Cerebellar nuclear complex (tissue), 1 donor: ENCODE measurements around the gene HOTAIR.

Experiments used
- DNase-seq, 2 experiments: peaks; one replicate each; lab custom pipeline; 2025; lab: John Stamatoyannopoulos, UW

The HOTAIR gene

DNA sequence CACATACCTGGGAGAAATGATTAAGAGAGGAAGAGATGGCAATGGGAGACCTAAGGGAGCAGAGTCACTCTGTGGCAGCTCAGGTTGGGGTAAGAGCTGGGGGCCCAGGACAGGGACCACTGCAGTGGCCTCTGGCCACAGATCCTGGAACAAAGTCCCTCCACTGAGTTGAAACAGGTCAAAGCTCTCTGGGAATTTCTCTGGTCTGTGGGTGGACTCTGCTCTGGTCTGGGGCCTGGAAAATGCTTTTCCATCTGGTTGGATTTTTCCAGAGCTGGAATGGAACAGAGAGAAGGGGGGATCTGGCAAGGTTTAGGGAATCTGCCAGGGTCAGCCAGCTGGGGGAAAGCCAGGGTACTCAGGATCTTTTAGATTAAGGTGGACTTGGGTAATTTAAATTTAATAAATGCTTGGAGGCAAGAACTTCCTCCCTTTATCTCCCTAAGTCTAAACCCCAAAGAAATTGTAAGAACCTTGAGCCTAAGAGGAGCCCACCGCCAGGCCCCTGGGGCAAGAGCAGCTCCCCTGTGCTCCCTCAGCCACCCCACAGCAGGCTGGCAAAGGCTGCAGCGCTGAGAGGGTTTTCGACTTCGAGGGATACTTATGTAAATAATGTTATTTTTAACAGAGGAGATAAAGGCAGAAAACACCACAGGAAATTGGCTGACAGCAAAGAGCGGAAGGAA lies 13.9 kb upstream of the HOTAIR start:
- no peak for DNase-seq

DNA sequence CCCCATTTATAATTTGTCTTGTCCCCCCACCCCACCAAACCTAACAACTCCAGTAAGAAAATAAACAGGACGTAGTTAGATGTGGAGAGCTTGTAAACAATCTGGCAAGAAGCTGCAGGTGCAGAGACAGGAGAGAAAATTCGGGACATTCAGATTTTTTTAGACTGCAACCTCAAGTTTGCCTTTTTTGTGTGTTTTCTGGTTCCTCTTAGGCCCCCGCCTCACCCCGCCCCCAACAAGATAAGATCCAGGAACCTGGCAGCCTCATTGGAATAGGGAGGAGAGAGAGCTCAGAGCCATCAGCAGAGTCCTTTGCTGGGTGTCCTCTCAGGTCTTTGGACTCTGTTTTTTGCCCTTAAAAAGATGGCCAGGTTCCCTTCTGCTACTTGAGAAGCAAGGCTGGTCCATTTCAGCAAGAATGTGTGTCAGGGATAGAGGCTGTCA lies 13.1 kb upstream of the HOTAIR start:
- DNase-seq, result no peak

DNA sequence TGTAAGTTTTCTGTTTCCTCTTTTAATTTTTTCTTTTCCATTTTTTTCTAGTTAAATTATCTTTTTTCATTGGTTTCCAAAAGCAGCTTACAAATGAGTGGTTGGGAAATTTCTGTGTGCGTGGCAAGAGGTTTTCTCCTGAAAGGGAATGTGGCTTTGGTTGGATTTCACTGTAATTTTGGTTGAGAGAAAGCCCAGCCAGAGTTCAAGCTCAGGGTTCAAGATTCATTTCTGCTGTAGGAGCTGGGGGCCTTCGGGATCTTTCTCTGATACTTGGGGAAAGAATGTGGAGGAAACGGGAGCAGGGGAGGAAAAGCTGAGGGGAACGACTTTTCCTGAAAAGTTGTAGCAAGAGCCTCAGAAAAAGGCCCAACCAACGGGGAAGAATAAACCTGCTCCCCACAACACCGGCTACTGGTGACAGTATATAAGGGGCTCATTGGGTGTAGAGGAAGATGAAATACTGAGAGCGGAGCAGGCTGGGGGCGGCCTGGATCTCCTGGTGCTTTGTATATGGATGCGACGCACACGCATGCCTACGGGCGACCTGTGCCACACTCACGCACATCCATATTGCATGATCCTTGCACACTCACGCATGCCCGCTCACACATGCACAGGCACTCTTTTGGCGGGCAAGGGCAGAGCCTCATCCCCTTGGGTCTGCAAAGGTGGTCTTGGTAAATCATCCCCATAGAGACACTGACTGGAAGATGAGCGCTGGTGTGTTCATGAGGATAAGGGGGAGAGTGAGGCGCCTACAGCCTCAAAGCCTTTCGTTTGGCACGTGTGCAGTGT lies 12.1 kb upstream of the HOTAIR start:
- DNase-seq, result no peak

DNA sequence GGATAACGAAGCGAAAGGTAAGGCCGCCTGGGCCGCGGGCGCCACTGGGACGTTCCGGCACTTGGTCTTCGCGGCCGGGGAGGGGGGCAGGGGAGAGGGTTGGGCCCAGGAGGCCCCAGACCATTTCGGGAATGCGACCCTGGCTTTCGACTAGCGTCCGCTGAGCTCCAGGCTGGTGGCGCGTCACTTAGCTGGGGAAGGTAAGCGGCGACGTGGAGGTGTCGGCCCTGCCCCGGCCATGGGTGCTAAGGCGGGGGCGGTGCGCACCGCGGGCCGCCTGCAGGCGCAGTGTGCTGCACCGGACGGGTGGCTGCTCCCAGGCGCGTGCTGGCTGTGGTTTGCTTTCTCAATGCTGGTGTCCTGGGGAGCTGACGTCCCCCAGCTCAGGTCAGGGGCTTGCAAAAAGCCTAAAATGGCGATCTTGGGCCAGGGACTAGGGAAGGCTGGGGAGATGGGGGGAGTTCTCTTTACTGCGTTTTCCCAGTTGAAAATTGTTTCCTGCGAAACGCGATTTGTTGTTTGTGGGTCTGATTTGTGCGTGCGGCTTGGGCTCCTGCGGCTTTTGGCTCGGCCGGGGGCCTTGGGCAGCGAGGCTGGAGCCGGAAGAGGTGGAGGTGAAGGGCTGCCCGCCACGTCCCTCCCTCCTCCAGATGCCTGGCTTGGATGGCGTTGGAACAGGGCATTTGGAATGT lies 11.4 kb upstream of the HOTAIR start:
- no peak for DNase-seq

DNA sequence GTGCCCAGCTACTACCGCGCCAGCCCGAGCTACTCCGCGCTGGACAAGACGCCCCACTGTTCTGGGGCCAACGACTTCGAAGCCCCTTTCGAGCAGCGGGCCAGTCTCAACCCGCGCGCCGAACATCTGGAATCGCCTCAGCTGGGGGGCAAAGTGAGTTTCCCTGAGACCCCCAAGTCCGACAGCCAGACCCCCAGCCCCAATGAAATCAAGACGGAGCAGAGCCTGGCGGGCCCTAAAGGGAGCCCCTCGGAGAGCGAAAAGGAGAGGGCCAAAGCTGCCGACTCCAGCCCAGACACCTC lies 10.9 kb upstream of the HOTAIR start:
- no peak for DNase-seq

DNA sequence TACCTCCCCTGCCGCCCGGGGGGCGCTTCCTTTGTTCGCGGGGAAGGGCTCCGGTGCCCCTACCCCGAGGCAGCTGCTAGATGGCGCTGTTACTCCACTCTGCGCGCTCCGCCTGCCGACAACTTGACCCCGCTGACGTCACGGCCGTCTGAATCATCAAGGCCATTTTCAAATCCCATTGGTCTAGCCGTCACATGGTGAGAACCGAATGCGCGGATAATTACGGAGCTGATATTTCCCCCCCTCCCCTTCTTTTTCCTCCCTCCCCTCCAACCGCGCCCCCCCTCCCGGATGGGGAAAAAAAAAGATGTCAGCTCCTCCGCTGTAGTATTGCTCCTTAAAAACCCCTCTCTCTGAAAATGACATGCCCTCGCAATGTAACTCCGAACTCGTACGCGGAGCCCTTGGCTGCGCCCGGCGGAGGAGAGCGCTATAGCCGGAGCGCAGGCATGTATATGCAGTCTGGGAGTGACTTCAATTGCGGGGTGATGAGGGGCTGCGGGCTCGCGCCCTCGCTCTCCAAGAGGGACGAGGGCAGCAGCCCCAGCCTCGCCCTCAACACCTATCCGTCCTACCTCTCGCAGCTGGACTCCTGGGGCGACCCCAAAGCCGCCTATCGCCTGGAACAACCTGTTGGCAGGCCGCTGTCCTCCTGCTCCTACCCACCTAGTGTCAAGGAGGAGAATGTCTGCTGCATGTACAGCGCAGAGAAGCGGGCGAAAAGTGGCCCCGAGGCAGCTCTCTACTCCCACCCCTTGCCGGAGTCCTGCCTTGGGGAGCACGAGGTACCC lies 10.3 kb upstream of the HOTAIR start, which contains the start of gene HOXC10:
Gene HOXC10, plus strand, starts transcription at position 246 of the 791 bp plus-strand sequence. Its CDS starts 114 bp downstream, at position 360.
- DNase-seq, result no peak

DNA sequence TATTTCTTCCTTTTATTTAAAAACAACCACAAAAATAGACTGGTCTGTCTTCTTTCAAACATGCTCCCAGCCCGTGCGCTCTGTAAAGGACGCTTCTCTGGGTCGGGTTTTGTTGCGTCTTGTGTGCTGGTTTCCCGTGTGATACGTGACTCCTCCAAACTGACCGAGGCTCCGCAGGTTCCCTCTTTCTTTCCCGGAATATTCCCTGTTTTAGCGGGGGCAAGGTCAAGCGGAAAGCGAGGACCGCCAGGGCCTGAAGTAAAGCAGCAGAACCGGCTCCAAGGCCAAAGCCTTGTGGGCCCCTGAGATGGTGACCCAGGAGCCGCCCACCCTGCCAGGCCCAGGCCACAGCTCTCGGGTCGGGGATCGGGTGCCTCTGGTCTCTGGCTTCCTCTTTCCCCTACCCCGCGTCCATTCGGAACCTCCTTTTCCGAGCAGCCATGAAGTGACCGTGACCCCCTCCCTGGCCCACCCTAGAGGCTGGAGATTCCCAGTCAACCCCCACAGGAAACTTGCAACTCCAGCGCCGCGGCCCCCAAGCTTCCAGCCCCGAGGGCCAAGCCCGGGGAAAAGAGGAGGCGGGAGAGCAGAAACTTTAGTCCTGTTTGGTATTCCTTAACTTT lies 9.3 kb upstream of the HOTAIR start:
- DNase-seq, result no peak

DNA sequence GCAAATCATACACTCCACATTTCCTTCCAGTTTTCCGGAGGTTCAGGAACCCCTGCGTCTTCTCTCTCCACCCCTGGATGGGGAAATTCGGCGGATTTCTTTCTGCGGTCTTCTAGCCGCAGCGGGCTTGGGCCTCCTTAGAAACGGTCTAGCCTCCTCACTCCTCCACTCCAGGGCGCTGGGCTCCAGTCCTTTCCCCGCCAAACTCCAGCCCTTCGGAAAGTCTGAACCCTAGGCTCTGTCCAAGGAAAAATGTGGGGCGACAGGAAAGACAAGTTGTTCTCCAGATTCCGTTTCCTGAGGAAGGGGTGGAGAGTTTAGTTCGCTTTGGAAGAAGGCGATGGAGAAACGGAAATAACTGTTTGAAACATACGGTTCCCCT lies 8.8 kb upstream of the HOTAIR start:
- no peak for DNase-seq

DNA sequence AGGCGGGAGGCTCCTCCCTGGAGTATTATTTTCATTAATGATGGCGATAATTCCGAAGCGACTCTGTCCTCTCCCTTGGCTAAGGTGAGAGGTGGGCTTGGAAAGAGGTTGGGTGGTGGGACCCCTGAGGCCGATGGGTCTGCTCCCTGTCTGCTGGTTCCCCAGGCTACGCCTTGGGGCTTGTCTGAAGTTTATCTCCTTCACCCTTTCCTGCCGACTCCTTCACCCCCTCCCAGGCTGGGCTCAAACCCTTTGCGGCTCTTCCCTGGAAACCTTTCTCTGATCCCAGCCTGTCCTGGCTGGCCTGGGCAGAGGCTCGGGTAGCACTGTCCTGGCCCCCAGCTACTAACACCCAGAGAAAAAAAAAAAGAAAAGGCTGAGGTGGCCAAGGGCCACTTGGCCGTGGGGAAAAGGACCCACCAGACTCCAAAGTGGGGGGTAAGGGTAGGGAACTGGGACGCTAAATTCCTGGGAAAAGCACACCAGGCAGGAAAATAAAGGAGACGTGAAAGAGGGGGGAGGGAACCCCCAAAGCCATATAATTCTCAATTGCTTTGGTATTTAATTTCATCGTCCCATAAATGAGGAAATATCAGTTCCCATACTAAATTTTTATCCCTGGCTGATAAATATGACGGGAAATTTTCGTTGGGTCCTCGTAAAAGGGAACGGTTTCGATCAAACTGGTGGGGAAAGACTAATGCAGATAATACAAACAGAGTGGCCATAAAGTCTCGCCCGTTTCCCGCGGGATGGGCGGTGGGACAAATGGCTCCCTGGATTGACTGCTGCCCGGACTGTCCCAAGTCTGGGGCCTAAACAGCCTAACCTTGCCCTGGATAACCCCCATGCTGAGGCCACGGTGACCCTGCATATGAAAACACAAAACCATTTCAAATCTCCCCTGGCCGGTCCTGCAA lies 8.2 kb upstream of the HOTAIR start:
- DNase-seq, result no peak

DNA sequence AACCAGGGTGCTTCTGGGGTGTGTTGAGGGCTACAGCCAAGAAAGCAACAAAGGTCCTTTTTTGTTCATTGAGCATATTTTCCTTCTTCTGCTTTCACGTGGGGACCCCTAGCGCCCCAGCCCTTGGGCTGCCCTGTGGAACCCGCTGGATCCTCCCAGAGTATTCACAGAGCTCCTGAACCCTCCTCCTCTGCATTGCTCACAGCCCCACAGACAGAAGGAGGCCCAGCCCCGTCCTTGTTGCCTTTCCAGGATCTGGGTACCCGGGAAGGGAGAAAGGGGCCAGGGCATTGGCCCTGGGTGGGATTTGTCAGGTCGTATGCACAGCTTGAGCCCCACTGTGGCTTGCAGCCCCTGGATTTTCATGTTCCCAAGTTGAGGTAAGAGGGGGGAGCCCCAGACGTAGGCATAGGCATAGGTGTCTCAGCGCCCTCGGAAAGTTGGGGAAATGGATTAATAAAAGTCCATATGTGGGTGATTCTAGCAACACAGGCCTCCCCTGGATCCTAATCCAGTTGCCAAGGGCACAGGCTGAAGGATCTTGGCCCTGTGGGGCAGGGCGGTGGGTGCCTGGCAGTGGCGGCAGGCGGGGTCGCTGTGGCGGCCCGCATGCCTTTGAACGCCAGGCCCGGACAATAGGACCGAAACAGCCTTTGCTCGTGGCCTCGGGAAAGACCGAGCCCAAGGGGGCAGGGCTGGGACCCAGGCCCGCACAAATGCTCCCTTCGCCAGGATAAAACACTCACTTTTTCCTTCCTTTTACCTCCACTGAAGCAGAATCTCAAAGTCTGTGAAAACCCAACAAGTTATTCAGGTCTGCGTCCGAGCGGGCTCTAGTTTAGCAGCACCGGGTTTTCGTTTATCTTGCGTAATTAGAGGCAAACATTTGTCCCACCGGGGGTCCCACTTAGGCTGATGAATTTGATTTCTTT lies 7.1 kb upstream of the HOTAIR start:
- no peak for DNase-seq

DNA sequence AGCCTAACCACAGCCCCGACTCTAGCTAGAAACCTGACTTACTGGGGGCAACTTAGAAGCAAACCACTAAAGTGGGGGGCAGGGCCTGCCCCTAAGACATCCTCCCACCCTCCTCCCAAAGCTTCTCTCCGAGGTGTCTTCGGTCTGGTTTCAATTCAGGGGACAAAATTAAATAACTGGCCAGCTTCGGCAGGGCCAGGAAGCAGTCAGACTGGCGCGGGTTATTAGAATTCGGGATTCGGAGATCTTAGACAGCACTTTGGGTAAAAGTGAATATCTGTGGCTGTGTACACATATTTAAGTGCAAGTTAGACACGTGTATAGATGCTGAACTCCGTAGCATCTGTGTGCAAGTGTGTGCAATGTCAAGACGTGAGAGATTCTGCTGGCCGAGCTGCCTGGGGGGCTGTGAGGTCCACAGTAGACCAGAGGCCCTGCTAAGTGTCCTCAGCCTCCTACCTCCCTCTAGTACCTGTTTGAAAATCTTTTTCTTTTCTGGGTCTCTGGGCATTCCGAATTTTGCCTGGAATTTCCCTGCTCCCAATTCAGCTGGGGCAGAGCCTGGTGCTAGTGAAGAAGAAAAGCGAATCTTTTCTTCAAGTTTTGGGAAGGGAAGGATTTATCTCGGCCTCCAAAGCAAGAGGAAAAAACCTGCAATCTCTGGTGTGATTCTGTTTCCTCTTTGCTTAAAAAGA lies 6.2 kb upstream of the HOTAIR start:
- DNase-seq, result no peak

DNA sequence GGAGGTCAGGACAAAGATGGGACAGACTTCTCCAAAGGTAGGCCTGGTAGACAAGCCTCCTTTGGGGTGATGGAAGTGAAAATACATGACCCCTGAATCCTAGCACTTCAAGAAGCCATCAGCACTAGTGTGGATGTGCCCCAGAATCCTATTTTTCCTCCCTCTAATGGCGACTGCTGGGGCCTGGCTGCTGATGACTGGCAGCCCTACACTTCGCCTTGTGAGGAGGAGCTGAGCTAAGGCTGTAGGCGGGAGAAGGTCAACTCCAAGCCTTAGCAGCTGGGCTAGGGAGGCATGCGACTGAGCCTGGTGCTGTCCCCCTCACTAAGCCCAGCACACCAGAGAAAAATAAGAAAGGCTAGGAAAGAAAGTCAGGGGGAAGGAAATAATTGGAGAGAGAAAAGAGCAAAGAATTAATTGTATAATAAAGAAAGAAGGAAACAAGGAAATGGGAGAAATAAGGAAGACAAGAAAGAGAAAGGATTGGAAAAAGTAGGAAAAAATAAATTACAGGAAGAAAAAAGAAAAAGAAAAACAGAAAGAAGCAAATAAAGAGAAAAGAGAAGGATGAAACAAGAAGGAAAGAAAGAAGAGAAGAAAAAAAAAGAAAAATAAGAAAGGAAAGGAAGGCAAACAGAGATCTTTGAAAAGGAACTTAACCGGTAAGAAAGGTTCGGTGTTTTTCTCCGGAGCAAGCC lies 5.5 kb upstream of the HOTAIR start:
- no peak for DNase-seq

DNA sequence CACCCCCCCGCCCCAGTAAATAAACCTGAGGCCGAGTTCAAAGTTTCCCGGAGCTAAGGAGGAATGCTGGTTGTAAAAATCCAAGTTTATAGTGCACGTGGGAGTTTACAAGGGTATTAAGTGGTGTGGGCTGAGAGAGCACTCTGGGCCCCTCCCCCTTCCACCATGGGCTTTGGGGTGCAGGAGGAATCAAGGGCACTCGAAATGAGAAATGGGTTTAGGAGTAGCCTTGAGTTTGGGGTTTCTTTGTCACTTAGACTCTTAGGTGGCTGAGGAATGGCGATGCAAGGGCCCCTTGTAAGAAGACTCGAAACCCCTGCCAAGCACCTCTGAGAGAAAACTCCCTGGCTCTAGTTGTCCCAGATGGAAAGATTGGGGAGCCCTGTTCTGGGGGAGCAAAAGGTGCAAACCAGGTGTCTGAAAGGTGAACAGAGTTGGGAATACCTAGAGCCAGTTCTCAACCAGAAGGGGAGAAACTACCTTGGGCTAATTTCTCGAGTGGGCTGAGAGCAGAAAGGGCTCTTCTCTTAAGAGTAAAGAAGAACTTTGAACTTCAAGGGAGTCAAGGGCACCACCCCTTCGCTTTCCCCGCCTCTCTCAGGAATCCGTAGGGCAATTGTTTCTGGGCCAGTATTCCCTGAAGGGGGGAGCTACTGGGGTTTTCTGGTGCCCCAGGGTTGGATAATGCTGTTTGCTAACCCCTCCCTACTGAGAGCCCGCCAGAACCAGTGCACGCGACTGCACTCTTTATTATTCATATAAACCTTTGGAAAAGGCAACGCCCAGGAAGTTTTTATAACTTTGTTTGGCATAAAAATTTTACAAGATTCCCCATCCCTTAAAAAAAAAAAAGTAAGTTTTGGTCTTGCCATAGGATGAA lies 4.0 kb upstream of the HOTAIR start:
- no peak for DNase-seq

DNA sequence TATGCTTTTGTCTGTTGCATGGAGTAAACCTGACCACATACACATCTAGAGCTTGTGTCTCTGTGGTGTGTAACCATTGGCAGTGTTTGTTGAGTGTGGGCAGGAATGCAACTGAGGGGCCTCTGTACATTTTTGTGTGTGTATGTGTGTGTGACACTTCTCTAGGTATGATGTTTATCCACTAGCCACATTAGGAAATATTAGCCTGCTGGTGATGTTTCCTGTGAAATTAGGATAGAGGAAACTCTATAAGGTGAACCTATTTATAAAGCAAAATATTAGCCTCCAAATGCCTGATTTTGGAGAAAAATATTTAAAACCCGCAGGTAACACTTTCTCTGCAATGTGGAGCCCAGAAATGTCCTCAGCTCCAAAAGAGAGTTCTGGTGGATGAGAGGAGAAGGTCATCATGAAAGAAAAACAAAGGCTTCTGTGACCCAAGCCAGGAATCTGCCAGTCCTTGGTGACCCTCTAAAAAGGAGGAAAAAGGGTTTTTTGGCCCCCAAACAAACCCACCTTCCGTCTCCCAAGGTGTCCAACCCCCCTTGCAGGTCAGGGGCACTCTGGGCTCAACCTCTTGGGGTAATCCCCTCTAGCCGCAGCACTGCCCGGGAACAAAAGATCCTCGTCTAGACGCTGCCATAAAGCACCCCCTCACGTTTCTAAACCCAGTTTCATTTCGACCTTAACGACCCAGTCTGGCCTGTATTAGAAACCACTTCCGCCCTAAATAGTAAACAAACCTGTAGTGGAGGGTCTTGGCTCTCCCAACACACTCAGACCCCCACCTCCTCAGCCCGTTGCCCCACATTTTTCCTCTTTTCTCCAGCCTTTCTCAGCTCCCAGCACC lies 3.1 kb upstream of the HOTAIR start:
- no peak for DNase-seq

DNA sequence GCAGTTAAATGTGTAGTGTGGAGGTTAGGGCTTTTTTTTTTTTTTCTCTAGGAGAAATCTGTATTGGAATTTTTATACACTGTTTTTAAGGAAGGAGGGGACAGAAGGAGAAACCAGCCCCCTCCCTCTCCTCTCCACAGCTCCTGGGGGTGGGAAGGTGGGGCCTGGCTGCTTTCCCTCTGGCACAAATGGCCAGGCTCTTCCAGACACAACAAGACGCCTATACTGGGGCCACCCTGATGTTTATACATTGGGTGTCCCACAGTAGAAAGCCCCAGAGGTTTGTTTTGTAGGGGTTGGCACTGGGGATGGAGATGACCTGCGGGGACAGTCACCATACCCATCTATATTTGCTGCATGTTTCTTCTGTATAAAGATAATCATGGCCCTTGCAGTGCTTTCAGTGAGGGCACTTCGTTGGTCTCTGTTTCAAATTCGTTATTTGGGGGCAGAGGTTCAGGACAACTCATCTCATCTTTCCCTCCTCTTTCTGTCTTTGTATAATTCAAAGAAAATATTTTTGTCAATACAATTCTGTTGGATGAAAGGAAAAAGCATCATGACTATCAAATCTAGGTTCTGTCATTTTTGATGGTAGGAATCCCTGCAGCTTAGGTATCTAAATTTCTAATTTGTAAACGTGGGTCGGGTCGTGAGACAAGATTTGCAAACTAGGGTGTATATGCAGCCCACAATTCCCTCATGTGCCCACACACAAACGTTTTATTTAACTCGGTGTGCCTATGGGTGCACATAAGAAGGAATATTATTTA lies 2.3 kb upstream of the HOTAIR start:
- DNase-seq, result no peak
